Measurements from ENCODE around the gene HTT-AS. TPM values are rescaled to one million over a fixed set of nuclear protein-coding genes. Genes with fewer than 3 reads are reported as not detected.
"Not testable (repeated sequence)": the region's sequence is repeated elsewhere in the genome, so short reads cannot be mapped to it uniquely, and the experiment has no call there.

HTT-AS gene
- not detected for polyA plus RNA-seq (ENCODE audit: insufficient read depth in 1 of 5, insufficient read length in 5 of 5, low replicate concordance in 1 of 5)
- long read RNA-seq, donor 1: 0 reads
- long read RNA-seq, donor 2: 0 reads
- long read RNA-seq, donor 3: 0 reads
- long read RNA-seq, donor 4: 0 reads
- long read RNA-seq, donor 5: 0 reads
- long read RNA-seq, donor 6: 0 reads
- long read RNA-seq, donor 7: 0 reads
- long read RNA-seq, donor 8: 0 reads

DNA sequence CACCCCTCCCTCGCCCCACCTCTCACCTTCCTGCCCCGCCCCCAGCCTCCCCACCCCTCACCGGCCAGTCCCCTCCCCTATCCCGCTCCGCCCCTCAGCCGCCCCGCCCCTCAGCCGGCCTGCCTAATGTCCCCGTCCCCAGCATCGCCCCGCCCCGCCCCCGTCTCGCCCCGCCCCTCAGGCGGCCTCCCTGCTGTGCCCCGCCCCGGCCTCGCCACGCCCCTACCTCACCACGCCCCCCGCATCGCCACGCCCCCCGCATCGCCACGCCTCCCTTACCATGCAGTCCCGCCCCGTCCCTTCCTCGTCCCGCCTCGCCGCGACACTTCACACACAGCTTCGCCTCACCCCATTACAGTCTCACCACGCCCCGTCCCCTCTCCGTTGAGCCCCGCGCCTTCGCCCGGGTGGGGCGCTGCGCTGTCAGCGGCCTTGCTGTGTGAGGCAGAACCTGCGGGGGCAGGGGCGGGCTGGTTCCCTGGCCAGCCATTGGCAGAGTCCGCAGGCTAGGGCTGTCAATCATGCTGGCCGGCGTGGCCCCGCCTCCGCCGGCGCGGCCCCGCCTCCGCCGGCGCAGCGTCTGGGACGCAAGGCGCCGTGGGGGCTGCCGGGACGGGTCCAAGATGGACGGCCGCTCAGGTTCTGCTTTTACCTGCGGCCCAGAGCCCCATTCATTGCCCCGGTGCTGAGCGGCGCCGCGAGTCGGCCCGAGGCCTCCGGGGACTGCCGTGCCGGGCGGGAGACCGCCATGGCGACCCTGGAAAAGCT lies at the start of gene HTT-AS, which contains the start of gene HTT:
Gene HTT-AS (minus strand): TSS at position 461 of the 768 bp plus-strand sequence.
Gene HTT (plus strand): TSS at position 604 of the 768 bp plus-strand sequence. CDS start 145 bp downstream, at position 749.
- DNase-seq: peak; percentile 97 to 98

DNA sequence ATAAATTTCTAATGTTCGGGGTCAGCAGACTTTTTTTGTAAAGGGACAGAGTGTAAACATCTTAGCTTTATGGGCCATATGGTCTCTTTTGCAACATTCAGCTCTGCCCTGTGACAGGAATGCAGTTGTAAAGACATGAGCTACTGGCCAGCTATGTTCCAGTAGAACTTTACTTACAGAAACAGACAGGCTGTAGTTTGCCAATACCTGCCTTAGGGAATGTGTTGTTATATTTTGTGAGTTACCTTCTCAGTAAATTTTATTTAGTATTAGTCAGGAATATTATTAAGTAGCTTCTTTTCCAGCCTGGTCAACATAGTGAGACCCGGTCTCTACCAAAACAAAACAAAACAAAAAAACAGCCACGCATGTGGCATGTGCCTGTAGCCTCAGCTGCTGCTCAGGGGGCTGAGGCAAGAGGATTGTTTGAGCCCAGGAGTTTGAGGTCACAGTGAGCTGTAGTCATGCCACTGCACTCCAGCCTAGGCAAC lies 48.9 kb upstream of the HTT-AS start:
- DNase-seq: peak; percentile 38 to 54

GRCh38 chr4:3122081-3122563 lies 47.8 kb upstream of the HTT-AS start:
- DNase-seq: no peak

GRCh38 chr4:3121596-3121995 lies 47.3 kb upstream of the HTT-AS start:
- DNase-seq: no peak

- no peak for DNase-seq
Observed at GRCh38 chr4:3121110-3121509, 46.8 kb upstream of the HTT-AS start.

GRCh38 chr4:3119464-3119863 lies 45.1 kb upstream of the HTT-AS start:
- DNase-seq: no peak

- DNase-seq: no peak
Observed at GRCh38 chr4:3118312-3118711, 44.0 kb upstream of the HTT-AS start.

DNA sequence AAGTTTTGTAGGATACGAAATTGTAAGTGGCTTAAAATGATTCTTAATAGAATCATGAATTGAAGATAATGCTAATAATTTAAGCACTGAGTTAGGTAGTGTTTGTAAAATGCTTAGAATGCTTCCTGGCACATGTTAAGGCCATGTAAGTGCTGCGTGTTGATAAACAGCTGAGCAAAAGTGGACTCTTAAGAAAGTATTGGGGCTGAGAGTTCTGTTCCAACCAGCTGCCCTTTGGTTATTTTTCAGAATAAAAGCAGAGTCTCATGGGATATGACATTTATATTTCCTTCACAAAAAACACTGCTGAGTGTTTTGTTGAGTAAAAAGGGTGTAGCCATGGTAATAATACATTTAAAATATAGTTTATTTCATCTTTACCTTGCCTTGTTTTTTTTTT lies 42.6 kb upstream of the HTT-AS start:
- no peak for DNase-seq

GRCh38 chr4:3115637-3116270 lies 41.4 kb upstream of the HTT-AS start:
- no peak for DNase-seq

DNA sequence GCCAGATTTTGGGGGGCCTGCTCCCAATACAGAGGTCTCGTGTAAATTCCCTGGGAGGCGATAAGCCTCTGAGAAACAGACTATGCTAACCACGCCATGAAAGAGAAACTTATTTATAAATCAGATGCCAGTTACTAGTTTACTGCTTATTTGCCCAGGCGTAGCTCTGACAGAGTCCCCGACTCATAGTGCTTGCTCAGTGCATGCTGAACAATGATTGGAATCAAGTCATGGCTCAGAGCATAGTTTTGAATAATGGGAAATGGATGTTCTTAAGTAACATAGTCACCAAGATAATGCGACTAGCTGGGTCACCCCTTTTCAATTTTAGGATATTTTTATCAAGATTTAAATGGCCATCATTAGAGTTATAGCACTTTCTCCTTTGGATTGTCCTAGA lies 40.0 kb upstream of the HTT-AS start:
- DNase-seq: no peak

DNA sequence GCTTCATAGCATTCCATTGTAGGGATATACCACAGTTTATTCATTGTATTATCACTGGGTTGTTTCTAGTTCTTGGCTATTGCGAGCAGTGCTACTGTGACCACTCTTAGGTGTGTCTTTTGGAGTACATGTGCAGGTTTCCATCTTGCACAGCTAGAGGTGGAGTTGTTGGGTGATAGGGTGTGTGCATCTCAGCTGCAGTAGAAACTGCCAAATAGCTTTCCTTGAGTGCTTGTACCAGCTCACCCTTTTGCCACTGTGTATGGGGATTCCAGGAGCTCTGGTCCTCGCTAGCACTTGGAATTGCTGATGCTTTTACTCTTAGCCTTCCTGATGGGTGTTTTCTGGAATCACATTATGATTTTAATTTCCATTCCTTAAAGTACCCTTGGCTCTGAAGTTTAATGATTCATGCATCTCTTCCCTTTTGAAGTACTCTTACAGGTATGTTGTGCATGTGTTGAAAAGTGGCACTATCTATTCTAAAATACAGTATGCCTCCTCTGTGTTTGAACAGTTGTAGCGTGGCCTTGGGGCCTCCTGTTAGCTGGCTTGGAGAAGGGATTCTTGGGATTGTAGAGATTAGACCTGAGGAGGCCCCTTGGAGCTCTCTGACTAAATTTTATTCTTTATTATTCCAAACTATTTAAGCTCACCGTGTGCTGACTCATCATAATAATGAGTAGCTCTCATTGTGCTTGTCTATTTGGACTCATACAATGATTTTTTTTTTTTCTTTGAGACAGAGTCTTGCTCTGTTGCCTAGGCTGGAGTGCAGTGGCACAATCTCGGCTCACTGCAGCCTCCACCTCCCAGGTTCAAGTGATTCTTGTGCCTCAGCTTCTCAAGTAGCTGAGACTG lies 38.5 kb upstream of the HTT-AS start:
- no peak for DNase-seq

GRCh38 chr4:3112201-3112600 lies 37.9 kb upstream of the HTT-AS start:
- no peak for DNase-seq

DNA sequence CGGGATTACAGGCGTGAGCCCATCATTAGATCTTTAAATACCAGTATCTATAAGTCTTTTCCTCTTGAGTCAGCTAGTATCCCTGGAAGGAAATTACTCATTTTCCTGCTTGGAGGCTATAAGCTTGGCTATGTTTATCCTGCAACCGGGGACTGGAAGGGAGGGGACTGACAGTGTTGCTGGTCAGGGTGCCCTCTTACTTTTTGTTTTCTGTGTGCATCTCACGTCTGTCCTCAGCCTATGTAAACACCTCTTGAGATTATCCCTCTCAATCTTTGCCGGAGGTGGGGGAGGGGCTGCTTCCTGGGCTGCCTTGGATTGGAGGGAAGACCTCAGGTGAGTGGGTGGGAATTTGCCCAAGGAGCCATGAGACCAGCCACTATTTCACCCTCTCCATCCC lies 37.1 kb upstream of the HTT-AS start:
- DNase-seq: no peak

GRCh38 chr4:3108211-3108610 lies 33.9 kb upstream of the HTT-AS start:
- no peak for DNase-seq

DNA sequence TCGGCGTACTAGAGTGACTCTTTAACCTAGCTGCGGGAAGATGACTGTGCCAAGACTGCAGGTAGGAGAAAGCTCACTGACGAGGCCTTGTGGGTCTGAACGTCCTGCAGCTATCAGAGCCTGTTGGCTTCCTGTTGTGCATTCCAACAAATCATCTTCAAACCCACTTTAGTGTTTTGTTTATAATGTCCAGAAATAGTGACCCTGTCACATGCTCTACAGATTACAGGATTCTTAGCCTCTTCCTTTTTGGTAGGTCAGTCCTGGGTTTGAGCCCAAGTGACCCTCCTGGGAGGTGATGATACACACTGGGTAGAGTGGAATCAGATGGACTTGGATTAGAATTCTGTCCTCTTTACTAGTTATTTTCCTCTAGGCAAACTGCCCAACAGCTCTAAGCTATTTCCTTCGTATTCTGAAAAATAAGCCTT lies 33.4 kb upstream of the HTT-AS start:
- DNase-seq: no peak

DNA sequence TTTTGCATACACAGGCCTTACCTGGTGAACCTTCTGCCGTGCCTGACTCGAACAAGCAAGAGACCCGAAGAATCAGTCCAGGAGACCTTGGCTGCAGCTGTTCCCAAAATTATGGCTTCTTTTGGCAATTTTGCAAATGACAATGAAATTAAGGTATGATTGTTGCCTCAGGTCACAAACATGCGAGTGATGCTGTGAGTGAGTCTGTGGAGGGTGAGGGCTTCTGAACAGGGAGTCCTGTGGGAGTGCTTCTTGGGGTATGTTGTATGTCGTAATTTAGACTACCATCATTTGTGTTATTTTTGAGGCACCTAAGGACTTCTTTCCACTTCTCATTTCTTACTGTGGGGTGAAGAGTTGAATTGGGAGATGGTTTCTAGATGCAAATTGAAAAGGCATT lies 32.9 kb upstream of the HTT-AS start:
- DNase-seq: no peak

DNA sequence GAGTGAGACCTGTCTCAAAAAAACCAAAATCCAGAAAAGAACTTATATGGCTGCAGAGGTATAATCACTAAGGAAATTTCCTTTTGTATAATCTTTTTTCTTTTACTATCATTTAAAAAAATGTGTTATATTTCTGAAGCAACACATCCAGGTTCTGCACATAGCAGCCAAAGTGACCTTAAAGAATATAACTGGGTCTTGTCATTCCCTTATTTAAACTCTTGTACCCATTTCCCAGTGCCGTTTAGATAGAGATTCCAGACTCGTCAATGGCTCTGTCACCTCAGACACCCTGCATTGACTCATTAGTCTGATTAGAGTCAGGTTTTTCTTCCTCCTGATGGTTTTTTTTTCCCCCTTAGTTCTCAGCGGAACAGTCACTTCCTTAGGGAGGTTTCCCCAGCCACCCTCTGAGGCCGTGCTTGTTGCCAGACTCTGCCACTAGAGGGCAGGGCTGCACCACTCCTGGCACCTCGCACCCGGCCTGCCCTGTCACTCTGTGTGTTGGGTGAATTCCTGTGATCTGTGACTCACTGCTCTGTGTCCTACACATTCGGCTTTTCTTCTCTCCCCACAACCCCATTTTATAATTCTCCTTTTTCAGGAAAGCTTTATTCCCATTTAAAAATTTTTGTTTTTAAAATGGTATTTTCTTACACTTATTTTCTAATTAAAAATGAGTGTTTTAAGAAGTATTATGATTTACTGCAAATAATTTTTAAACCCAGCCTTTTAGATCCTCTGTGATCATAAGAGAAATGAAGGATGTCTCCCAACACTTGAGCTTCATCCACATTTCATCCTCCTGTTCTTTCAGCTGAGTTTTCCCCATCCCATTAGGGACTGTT lies 32.2 kb upstream of the HTT-AS start:
- DNase-seq: peak; percentile 50 to 71

GRCh38 chr4:3098346-3098745 lies 24.0 kb upstream of the HTT-AS start:
- DNase-seq: no peak

DNA sequence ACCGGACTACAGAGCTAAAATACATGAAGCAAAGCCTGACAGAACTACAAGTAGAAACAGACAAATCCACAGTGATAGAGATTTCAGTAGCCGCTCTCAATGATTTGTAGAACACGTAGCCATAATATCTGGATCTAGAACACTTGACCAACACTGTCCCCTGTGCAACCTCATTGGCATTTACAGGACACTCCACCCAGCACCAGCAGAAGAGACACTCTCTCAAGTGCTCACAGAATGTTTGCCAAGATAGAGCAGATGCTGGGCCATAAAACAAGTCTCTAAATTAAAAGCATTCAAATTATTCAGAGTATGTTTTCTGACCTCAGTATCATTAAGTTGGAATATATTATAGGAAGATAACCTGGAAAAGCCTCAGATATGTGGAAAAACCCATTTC lies 21.9 kb upstream of the HTT-AS start:
- DNase-seq: no peak

DNA sequence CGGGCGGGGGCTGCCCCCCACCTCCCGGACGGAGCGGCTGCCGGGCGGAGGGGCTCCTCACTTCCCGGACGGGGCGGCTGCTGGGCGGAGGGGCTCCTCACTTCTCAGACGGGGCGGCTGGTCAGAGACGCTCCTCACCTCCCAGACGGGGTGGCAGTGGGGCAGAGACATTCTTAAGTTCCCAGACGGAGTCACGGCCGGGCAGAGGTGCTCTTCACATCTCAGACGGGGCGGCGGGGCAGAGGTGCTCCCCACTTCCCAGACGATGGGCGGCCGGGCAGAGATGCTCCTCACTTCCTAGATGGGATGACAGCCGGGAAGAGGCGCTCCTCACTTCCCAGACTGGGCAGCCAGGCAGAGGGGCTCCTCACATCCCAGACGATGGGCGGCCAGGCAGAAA lies 20.4 kb upstream of the HTT-AS start:
- not testable (repeated sequence) for DNase-seq

DNA sequence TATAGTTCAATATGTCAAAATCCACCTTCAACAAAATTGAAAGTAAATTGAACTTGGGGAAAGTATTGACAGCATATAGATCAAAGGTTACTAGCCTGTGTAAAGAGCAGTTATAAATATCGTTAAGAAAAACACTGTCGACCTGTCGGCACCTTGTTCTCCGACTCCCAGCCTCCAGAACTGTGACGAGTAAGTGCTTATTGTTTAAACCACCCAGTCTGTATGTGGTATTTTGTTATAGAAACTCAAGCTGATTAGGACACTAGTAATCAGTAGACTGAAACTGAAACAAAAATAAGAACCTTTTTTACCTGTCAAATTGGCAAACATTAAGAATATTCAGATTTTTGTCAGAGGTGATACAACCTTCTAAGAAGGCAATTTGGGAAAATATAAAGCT lies 17.1 kb upstream of the HTT-AS start:
- DNase-seq: no peak
